HCT116 (cell line): ENCODE measurements around the gene MEX3B.

Source experiments
- EZH2 ChIP-seq: fragments of 200-600 bp; sonication (generic); IDR thresholded peaks from 2 replicates; pipeline ENCODE4 v1.6.1; 2017; ENCODE audit warnings: antibody characterized with exemption, mixed run types
- EZH2phosphoT487 ChIP-seq: fragments of 200-600 bp; IDR thresholded peaks from 2 replicates; pipeline ENCODE4 v1.6.1; 2018; ENCODE audit warnings: antibody characterized with exemption, borderline replicate concordance
- POLR2A ChIP-seq: IDR thresholded peaks from 2 replicates; pipeline ENCODE4 v1.7.0; 2011; ENCODE audit warnings: borderline replicate concordance; ENCODE audit not compliant: insufficient read depth, insufficient read length; ENCODE audit errors: extremely low read depth
- POLR2AphosphoS5 ChIP-seq: IDR thresholded peaks from 2 replicates; pipeline ENCODE4 v1.6.1; 2011; ENCODE audit warnings: mild to moderate bottlenecking, low read depth, low read length, moderate library complexity
- SP1 ChIP-seq: IDR thresholded peaks from 2 replicates; pipeline ENCODE4 v1.6.1; 2012; ENCODE audit warnings: low read depth
- YY1 ChIP-seq: IDR thresholded peaks from 2 replicates; pipeline ENCODE4 v1.6.1; 2011; ENCODE audit warnings: low read length, low read depth, moderate library complexity, mild to moderate bottlenecking; ENCODE audit not compliant: insufficient replicate concordance; ENCODE audit errors: extremely low read depth
- TF ChIP-seq, protein P1 (sequence below), 3 experiments: fragments of 200-600 bp in 1 of 3; sonication (generic) in 1 of 3; IDR thresholded peaks in 2 of 3; conservative IDR thresholded peaks in 1 of 3; 2 replicates each; pipeline ENCODE4 v1.5.1; 2012 to 2017; ENCODE audit warnings: low read depth in 2 of 3, low read length in 2 of 3, antibody characterized with exemption in 1 of 3, borderline replicate concordance in 1 of 3, control low read depth in 1 of 3, mild to moderate bottlenecking in 1 of 3, mixed read lengths in 1 of 3, mixed run types in 1 of 3, moderate library complexity in 1 of 3; ENCODE audit not compliant: insufficient read depth in 1 of 3
- TF ChIP-seq, protein P2 (sequence below): IDR thresholded peaks from 2 replicates; pipeline ENCODE4 v1.6.1; 2012; ENCODE audit warnings: low read depth

DNA sequence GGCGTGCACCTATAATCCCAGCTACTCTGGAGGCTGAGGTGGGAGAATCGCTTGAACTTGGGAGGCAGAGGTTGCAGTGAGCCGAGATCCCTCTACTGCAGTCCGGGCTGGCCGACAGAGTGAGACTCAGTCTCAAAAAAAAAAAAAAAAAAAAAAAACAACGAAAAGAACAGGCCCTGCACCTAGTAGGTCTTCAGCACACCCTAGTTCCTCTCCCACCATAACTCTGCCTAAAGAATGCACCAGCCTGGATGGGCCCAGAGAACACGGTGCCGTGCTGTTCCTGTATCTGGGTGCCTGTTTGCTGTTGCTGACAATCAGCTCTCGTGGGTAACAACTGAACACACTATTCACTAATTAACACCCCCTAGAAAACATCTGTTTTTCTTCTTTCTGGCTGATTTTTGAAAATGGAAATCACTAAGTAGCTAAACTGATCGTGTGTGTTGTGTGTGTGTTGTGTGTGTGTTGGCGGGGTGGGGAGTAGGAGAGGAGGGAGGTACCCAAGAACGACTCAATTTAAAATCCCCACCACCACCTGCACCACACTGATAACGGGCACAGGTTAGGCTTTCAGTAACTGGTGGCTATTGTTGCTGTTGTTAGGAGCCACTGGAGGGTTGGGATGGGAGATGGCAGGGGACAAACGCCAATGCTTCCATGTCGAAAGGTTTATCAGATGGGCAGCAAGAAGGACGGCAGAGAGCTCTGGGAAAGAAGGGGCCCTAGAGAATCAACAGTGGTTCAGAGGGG is 40.6 kb upstream of the MEX3B start:
- TF ChIP-seq, protein P1, sequence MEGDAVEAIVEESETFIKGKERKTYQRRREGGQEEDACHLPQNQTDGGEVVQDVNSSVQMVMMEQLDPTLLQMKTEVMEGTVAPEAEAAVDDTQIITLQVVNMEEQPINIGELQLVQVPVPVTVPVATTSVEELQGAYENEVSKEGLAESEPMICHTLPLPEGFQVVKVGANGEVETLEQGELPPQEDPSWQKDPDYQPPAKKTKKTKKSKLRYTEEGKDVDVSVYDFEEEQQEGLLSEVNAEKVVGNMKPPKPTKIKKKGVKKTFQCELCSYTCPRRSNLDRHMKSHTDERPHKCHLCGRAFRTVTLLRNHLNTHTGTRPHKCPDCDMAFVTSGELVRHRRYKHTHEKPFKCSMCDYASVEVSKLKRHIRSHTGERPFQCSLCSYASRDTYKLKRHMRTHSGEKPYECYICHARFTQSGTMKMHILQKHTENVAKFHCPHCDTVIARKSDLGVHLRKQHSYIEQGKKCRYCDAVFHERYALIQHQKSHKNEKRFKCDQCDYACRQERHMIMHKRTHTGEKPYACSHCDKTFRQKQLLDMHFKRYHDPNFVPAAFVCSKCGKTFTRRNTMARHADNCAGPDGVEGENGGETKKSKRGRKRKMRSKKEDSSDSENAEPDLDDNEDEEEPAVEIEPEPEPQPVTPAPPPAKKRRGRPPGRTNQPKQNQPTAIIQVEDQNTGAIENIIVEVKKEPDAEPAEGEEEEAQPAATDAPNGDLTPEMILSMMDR (IDR thresholded peaks at IDR 0.05 in 2 of 3, conservative IDR thresholded peaks at IDR 0.05 in 1 of 3; ENCODE audit: borderline replicate concordance in 1 of 3, insufficient read depth in 1 of 3, low read depth in 2 of 3, low read length in 2 of 3), result no peak
- TF ChIP-seq YY1 (no peak), SP1 (no peak), POLR2AphosphoS5 (no peak), POLR2A (no peak), EZH2 (no peak), EZH2phosphoT487 (no peak)
- TF ChIP-seq, protein P2, sequence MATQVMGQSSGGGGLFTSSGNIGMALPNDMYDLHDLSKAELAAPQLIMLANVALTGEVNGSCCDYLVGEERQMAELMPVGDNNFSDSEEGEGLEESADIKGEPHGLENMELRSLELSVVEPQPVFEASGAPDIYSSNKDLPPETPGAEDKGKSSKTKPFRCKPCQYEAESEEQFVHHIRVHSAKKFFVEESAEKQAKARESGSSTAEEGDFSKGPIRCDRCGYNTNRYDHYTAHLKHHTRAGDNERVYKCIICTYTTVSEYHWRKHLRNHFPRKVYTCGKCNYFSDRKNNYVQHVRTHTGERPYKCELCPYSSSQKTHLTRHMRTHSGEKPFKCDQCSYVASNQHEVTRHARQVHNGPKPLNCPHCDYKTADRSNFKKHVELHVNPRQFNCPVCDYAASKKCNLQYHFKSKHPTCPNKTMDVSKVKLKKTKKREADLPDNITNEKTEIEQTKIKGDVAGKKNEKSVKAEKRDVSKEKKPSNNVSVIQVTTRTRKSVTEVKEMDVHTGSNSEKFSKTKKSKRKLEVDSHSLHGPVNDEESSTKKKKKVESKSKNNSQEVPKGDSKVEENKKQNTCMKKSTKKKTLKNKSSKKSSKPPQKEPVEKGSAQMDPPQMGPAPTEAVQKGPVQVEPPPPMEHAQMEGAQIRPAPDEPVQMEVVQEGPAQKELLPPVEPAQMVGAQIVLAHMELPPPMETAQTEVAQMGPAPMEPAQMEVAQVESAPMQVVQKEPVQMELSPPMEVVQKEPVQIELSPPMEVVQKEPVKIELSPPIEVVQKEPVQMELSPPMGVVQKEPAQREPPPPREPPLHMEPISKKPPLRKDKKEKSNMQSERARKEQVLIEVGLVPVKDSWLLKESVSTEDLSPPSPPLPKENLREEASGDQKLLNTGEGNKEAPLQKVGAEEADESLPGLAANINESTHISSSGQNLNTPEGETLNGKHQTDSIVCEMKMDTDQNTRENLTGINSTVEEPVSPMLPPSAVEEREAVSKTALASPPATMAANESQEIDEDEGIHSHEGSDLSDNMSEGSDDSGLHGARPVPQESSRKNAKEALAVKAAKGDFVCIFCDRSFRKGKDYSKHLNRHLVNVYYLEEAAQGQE, result no peak
